NCI-H82 (cell line): ENCODE measurements around the gene EPDR1.

Experiments
- DNase-seq: peaks from one replicate; lab custom pipeline; 2025; lab: John Stamatoyannopoulos, UW

Gene EPDR1

DNA sequence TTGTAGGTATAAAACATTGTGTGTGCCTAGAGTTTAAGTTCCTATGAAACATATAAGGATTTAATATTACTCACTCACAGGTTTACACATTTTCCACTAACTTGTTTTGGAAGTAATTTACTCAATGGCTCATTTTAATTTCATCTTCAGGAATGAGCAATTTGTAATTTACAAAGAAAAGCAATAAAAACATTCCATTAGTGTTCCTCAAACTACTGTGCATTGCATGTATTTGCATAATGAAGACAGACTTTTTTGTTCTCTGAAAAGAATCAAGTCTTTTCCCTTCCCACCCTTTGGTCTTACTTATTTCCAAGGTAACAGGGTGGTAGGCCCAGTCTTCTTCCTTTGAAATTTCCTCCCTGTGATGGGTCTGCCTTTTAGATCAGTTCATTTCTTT lies 61.2 kb downstream of the EPDR1 start:
- no peak for DNase-seq

DNA sequence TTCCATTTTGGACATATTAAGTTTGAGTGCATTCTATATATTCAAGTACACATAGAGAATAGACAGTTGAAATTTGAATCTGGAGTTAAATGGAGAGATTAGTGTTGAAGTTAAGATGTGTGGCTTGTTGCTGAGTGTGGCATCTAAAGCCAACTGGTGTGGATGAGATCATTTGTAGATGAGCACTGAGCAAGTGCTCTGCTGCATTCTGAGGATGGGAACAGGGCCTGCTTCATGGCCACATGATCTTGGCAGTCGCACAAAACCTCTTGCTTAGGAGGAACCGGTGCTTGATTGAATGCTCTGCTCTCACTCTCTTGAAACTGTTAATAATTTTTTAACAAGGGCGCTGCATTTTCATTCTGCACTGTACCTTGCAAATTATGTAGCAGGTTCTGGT lies 62.0 kb downstream of the EPDR1 start:
- no peak for DNase-seq

DNA sequence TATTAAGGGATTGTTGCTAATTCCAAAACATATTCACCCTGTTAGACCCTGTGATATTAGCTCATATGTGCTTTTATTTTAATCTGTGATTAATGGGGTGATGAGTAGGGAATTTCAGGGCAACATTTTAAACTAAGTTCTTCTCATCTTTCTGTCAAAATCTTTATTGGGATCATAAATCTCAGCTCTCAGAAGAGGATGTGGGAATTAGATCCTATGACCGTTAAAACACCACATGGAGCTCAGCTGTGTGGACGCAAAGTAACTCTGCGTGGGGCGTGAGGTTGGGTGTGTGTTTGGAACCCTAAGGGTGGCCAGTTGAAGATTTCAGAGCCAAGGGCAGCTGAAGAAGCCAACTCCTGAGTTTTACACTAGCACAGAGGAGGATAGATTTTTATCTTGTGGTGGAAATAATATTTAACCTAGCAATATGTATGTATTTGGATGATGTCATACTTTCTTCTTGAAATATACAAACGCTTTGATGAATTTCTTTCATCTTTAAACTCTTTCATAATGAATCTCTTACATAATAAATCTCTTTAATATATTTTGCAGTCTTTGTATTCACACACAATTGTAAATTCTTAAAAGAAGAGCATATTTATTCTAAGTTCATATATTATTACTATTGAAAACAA lies 64.4 kb downstream of the EPDR1 start:
- DNase-seq = no peak

DNA sequence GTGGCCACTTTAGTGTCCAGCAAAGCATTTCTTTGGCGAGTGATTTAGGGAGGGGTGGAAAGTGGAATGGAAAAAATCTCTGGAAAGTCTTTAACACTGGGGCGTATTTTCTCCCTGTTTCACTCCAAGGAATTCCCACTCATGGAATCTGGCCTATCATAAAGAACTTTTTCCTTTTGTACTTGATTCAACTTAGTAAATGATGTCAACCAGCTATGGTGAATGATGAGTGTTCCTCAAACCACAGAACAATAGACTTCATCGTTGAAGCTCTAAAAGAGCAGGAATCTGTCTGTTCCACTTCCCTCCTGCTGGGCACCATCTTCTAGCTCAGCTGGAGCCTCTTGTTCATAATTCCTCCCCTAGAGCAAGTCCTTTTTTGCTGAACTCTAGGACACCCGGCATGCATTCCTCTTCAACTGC lies 66.5 kb downstream of the EPDR1 start:
- DNase-seq = no peak

DNA sequence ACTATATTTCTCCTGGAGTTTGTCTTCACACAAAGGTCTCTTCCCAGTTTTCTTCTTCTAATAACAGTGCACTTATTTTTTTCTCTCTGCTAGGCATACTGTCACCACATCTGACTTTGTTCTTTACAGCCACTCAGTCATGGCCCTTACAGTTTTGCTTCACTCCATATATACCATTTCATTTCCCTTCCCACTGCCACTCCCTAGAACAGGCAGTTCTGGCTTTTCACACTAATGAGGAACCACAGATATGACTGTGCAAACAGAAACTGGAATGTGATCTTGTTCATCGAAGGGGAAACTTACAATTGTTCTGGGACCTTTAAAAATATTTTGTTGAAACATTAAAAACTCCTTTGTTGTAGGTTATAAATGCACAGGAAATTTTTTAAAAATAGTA lies 67.3 kb downstream of the EPDR1 start:
- DNase-seq = no peak

DNA sequence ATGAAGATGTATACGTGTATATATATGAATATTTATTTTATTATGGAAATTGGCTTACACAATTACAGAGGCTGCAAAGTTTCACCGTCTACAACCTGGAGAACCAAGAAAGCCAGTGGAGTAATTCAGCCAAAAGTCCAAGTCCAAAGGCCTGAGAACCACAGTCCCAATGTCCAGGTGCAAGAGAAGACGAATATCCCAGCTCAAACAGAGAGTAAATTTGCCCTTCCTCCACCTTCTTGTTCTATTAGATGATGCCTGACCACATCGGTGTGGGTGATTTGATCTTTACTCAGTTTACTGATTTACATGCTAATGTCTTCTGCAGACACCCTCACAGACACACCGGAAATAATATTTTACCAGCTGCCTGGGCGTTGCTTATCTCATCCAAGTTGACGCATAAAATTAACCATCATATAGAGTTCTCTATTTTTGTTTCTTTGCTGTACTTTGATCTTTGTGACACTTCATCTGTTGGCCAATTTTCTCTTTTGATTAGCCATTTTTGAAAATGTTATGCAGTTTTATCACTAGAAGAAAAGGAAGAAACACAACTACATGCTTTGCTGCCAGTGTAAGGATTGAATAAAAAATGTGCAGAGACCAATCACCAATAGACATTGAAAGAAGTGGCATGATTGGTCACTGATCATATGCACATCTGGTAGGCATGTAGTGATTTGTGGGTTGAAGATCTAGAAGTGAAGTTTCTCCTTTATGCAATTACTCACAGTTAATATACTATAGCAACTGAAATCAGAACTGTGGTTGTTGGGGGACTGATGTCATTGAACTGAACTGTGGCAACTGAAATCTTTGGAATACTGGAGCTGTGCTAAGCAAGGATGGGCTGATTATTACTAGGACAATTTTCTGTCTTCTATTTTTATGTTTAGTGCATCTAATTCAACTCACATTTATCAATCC lies 68.5 kb downstream of the EPDR1 start:
- DNase-seq = no peak

DNA sequence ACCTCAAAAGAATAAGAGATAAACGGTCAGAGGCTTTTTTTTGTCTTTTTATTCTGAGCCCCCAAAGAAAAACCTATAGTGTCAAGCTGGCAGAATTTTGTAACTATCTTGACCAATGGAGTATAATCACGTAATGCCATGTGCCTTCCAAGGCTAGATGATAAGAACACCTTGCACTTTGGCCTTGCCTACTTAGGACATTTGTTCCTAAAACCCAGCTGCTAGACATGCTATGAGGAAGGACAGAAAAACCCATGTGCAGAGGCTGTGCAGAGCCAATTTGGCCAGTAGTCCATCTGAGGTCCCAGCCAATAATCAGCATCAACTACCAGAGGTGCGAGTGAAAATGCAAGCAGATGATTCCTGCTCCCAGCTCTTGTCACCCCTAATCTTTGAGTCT lies 69.9 kb downstream of the EPDR1 start:
- no peak for DNase-seq

DNA sequence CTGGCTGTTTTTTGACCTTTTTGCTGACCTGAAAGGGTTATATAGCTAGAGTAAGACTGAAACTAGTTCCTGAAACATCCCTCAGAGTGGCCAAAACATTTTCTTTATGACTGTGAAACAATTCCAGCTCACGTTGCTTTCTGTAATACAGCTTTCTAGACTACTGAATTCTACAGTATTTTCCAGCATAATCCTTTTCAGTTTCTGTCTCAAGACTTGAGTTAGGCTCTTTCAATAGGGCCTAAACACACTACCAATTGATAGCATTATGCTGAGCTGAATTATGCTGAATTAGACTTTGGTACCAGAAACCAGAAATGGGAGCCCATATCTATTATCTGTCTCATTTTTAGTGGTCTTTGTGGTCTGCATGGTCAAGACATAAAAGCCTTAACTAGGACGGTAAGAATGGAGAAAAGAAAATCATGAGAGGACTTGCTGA lies 72.6 kb downstream of the EPDR1 start:
- no peak for DNase-seq

DNA sequence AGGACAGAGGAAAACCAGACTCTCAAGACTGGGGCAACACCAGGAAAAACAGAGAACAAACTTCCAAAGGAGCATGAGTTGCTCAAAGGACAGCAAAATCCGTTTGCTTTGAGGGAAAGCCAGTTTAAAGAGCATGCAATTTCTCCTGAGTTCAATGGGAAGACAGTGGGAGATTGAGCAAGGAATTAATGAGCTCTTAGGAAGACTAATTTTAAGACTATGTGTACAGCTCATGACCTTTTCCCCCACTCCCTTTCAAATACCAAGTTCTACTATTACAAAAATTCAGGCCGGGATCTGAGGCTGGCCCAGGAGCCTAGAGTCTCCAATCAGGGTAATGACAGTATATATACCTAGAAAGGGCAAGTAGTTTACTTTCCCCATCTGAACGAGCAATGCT lies 79.2 kb downstream of the EPDR1 start:
- DNase-seq = no peak

DNA sequence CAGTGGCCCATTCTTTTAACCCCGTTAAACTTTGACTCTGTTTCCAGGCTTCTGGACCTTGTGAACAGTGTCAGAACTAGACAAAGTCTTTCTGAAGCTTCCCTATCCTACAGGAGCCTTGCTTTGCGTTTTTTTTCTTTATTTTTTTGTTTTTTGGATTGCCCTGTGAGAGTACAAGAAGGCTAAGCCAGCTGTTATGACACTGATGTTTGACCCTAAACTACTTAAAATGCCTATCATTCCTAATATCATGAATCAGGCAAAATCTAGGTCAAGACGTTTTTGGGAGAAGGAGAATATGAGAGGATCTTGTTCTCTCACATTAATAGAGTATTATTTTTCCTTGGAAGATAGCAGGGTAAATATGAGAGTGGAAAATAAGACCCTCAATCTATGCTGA lies 79.8 kb downstream of the EPDR1 start:
- DNase-seq = no peak
